SK-N-SH (cell line): ENCODE results near the gene NDUFC2. TPM values are rescaled to one million over a fixed set of nuclear protein-coding genes. Genes with fewer than 3 reads are reported as not detected.
A peak's percentile ranks its signal among the peaks of the same experiment; 100 is the strongest.

ENCODE experiments used
- CTCF ChIA-PET: fragments of 300-600, 350-600 bp; formaldehyde crosslinking; extraction: SDS; loops from one replicate; lab custom pipeline; 2021; lab: Yijun Ruan, JAX
- POLR2A ChIA-PET: fragments of 350-600 bp; sonication (Branson Sonifier 250); formaldehyde crosslinking; extraction: SDS; loops from one replicate; lab custom pipeline; 2020; ENCODE audit warnings: antibody characterized with exemption, inconsistent platforms; lab: Yijun Ruan, JAX
- DNase-seq: peaks from one replicate; pipeline ENCODE4 v3.0.0; 2012
- H2AFZ ChIP-seq: fragments of 200-600 bp; sonication (generic); 2 replicates; pipeline ENCODE4 v1.8.1; 2016; ENCODE audit warnings: antibody characterized with exemption, mild to moderate bottlenecking, low read depth
- H3F3A ChIP-seq: fragments of 200-600 bp; sonication (generic); replicated peaks from 2 replicates; pipeline ENCODE3; 2016; ENCODE audit warnings: antibody characterized with exemption, mild to moderate bottlenecking; ENCODE audit not compliant: insufficient read depth
- H3K27ac ChIP-seq, 2 experiments: fragments of 200-500 bp in 1 of 2; fragments of 200-600 bp in 1 of 2; sonication (Bioruptor generic) in 1 of 2; sonication (generic), shearing (Covaris generic) in 1 of 2; 2 replicates each; pipeline versions ENCODE4 v1.5.1 to v1.6.1; 2014 to 2016; ENCODE audit warnings: low read depth in 2 of 2, inconsistent platforms in 1 of 2, low read length in 1 of 2, mild to moderate bottlenecking in 1 of 2, mixed read lengths in 1 of 2
- H3K27me3 ChIP-seq: fragments of 200-600 bp; sonication (generic), shearing (Covaris generic); 2 replicates; pipeline ENCODE4 v1.6.1; 2016; ENCODE audit warnings: mixed run types; ENCODE audit not compliant: insufficient read depth
- H3K36me3 ChIP-seq, 2 experiments: fragments of 200-500 bp in 1 of 2; fragments of 200-600 bp in 1 of 2; sonication (Bioruptor generic) in 1 of 2; sonication (generic) in 1 of 2; replicated peaks in 1 of 2; 2 replicates each; pipeline versions ENCODE3 to v1.5.1; 2014 to 2016; ENCODE audit warnings: low read length in 1 of 2, mild to moderate bottlenecking in 1 of 2; ENCODE audit not compliant: insufficient read depth in 2 of 2, control insufficient read depth in 1 of 2
- H3K4me1 ChIP-seq, 2 experiments: fragments of 200-500 bp in 1 of 2; fragments of 200-600 bp in 1 of 2; sonication (Bioruptor generic) in 1 of 2; sonication (generic), shearing (Covaris generic) in 1 of 2; 2 replicates each; pipeline versions ENCODE4 v1.5.1 to v1.6.1; 2014 to 2016; ENCODE audit warnings: low read depth in 1 of 2, low read length in 1 of 2, mixed run types in 1 of 2; ENCODE audit not compliant: insufficient read depth in 2 of 2, control insufficient read depth in 1 of 2
- H3K4me2 ChIP-seq: fragments of 200-600 bp; sonication (generic), shearing (Covaris generic); 2 replicates; pipeline ENCODE4 v1.6.1; 2017; ENCODE audit warnings: mixed run types
- H3K4me3 ChIP-seq, 2 experiments: fragments of 200-500 bp in 1 of 2; fragments of 200-600 bp in 1 of 2; sonication (Bioruptor generic) in 1 of 2; sonication (generic), shearing (Covaris generic) in 1 of 2; 2 replicates each; pipeline versions ENCODE4 v1.5.1 to v1.8.1; 2014 to 2016; ENCODE audit warnings: low read depth in 2 of 2, inconsistent platforms in 1 of 2, low read length in 1 of 2, mild to moderate bottlenecking in 1 of 2, mixed read lengths in 1 of 2, moderate library complexity in 1 of 2
- H3K79me2 ChIP-seq: fragments of 200-600 bp; sonication (generic); 2 replicates; pipeline ENCODE4 v1.8.1; 2017; ENCODE audit warnings: mild to moderate bottlenecking; ENCODE audit not compliant: insufficient read depth
- H3K9ac ChIP-seq: fragments of 200-600 bp; sonication (generic); 2 replicates; pipeline ENCODE4 v1.6.1; 2017; ENCODE audit warnings: mixed run types
- H3K9me2 ChIP-seq: fragments of 200-600 bp; sonication (generic); 2 replicates; pipeline ENCODE4 v1.6.1; 2017; ENCODE audit warnings: mixed run types
- H3K9me3 ChIP-seq: fragments of 200-600 bp; sonication (generic); 2 replicates; pipeline ENCODE4 v1.6.1; 2017; ENCODE audit warnings: mixed run types, mild to moderate bottlenecking, moderate library complexity
- H4K20me1 ChIP-seq: fragments of 200-600 bp; sonication (generic); 2 replicates; pipeline ENCODE4 v1.6.1; 2017; ENCODE audit warnings: mild to moderate bottlenecking, mixed run types; ENCODE audit not compliant: insufficient read depth
- FOXM1 ChIP-seq: IDR thresholded peaks from 2 replicates; pipeline ENCODE4 v1.4.0; 2012; ENCODE audit warnings: low read depth, mild to moderate bottlenecking
- IRF3 ChIP-seq: fragments of 150-350 bp; IDR thresholded peaks from 2 replicates; pipeline ENCODE4 v1.6.1; 2016; ENCODE audit warnings: mild to moderate bottlenecking, low read depth, low read length
- MXI1 ChIP-seq: IDR thresholded peaks from 2 replicates; pipeline ENCODE4 v1.6.1; 2012; ENCODE audit warnings: mild to moderate bottlenecking, low read depth, low read length, improper control_type of control experiment
- NFIC ChIP-seq: IDR thresholded peaks from 2 replicates; pipeline ENCODE4 v1.4.0; 2012; ENCODE audit warnings: borderline replicate concordance
- PBX3 ChIP-seq: IDR thresholded peaks from 2 replicates; pipeline ENCODE4; 2012
- RAD21 ChIP-seq: IDR thresholded peaks from 2 replicates; pipeline ENCODE4 v1.6.1; 2012; ENCODE audit warnings: mild to moderate bottlenecking, low read length
- RXRA ChIP-seq: IDR thresholded peaks from 2 replicates; pipeline ENCODE4 v1.4.0; 2012; ENCODE audit warnings: low read depth, mild to moderate bottlenecking, borderline replicate concordance
- TCF12 ChIP-seq: IDR thresholded peaks from 2 replicates; pipeline ENCODE4 v1.4.0; 2012
- YY1 ChIP-seq: IDR thresholded peaks from 2 replicates; pipeline ENCODE4 v1.4.0; 2012; ENCODE audit warnings: low read depth, mild to moderate bottlenecking
- WGBS: methylation state at CpG from one replicate; pipeline ENCODE4 v1.1.6; 2017; ENCODE audit warnings: low lambda C conversion rate; 5-methylcytosine and 5-hydroxymethylcytosine counted together
- polyA plus RNA-seq, 3 experiments: library from polyadenylated mRNA; depleted of rRNA; stranded (reverse); fragments of >200 nt; gene quantifications; 2 replicates each; pipeline ENCODE4 v1.2.3, GENCODE V29; 2012

NDUFC2 gene
- polyA plus RNA-seq, 1 of the 3 experiments (the other 2 are of a cell fraction): 235 TPM

- H3K27ac ChIP-seq: peak overlapping the region; percentile 92 to 100
- H3K36me3 ChIP-seq: no peaks in the 10 kb centered on the region
- H3K9me3 ChIP-seq: no peaks in the 10 kb centered on the region
- H4K20me1 ChIP-seq: no peaks in the 10 kb centered on the region
- no peak for TF ChIP-seq PBX3
- TF ChIP-seq RXRA: no peak
- no peak for TF ChIP-seq NFIC
- no peak for TF ChIP-seq IRF3
- TF ChIP-seq YY1: no peak
- TF ChIP-seq RAD21: no peak
- peaks cover 27 to 31% of the 10 kb centered on the region in 2 experiments; a peak in 3 of 4 replicates for H3K4me1 ChIP-seq
- no peaks in the 10 kb centered on the region for H3K27me3 ChIP-seq
- H3K4me3 ChIP-seq: 0 out of 4 replicates have a peak overlapping the region, but pooled peaks of 1 of the 2 experiments have one; percentile 54
- peak overlapping the region; percentile 98 for H2AFZ ChIP-seq
- peaks cover 23% of the 10 kb centered on the region for H3F3A ChIP-seq
- peak overlapping the region; percentile 87 for H3K4me2 ChIP-seq
- H3K79me2 ChIP-seq: peaks cover 9% of the 10 kb centered on the region; the same call in 1 of the 2 replicates
- 87% methylated on average over 4 of the region's 4 CpGs for WGBS
- no peaks in the 10 kb centered on the region for H3K9me2 ChIP-seq
- H3K9ac ChIP-seq: peak overlapping the region; percentile 96; the same call in 1 of the 2 replicates
- CTCF ChIA-PET: interaction anchor here (1.0 to 1.5 kb wide), 2 partner anchors 9 to 264 kb away, joined by 3 to 4 read pairs; no protein-coding TSS in a partner anchor
- POLR2A ChIA-PET: interaction anchor here (1.2 to 1.9 kb wide), 2 partner anchors 9 to 45 kb away, joined by 4 to 9 read pairs; partner anchors contain the start of gene INTS4
- DNase-seq: no peak
Measured at GRCh38 chr11:78039391-78039918, 40.2 kb downstream of the NDUFC2 start.

- Histone ChIP-seq H3K4me3 (no peak overlapping the region), H3K27me3 (no peaks in the 10 kb centered on the region), H3F3A (peaks cover 23% of the 10 kb centered on the region), H2AFZ (peak overlapping the region; percentile 98; the same call in 1 of the 2 replicates), H4K20me1 (no peaks in the 10 kb centered on the region), H3K4me2 (no peak overlapping the region), H3K9me3 (no peaks in the 10 kb centered on the region), H3K27ac (peak overlapping the region; percentile 18 to 100; a peak in 3 of 4 replicates), H3K79me2 (peaks cover 9% of the 10 kb centered on the region; the same call in 1 of the 2 replicates), H3K9me2 (no peaks in the 10 kb centered on the region), H3K9ac (no peak overlapping the region), H3K36me3 (no peaks in the 10 kb centered on the region), H3K4me1 (peaks cover 27 to 31% of the 10 kb centered on the region in 2 experiments; a peak in 3 of 4 replicates)
- ChIA-PET POLR2A (no interaction called here), CTCF (interaction anchor here (1.5 kb wide), 1 partner anchor 9 kb away, joined by 3 read pairs; no protein-coding TSS in a partner anchor)
- 64% methylated on average over 8 of the region's 8 CpGs for WGBS
- TF ChIP-seq FOXM1 (no peak), NFIC (peak; percentile 62), MXI1 (no peak), RXRA (no peak), TCF12 (no peak)
- DNase-seq: no peak
Measured at GRCh38 chr11:78038697-78039313, 40.9 kb downstream of the NDUFC2 start.
